CD14-positive monocyte (primary cell): ENCODE results near the gene ZBED4. TPM values are rescaled to one million over a fixed set of nuclear protein-coding genes. Genes with fewer than 3 reads are reported as not detected.

Source experiments
- DNase-seq, 3 donors: peaks; one replicate each; pipeline ENCODE4 v3.0.0-alpha.2; 2011 to 2022
- H2AFZ ChIP-seq: 2 replicates; pipeline ENCODE4 v1.6.0; 2012; ENCODE audit warnings: mild to moderate bottlenecking, low read depth, low read length, inconsistent platforms; ENCODE audit not compliant: insufficient read depth, poor library complexity, severe bottlenecking
- H3K27ac ChIP-seq, 2 donors: 1 replicate in 1 of 2; 2 replicates in 1 of 2; pipeline ENCODE4 v1.5.1; 2012 to 2013; ENCODE audit warnings: low read length in 2 of 2, control low read depth in 1 of 2, inconsistent platforms in 1 of 2, low read depth in 1 of 2, mild to moderate bottlenecking in 1 of 2
- H3K27me3 ChIP-seq, 2 donors: one replicate each; pipeline versions ENCODE4 v1.6.0 to v1.6.1; 2011 to 2013; ENCODE audit warnings: low read length in 2 of 2; ENCODE audit not compliant: control insufficient read depth in 2 of 2, insufficient read depth in 2 of 2
- H3K36me3 ChIP-seq, 2 donors: replicated peaks in 1 of 2; 1 replicate in 1 of 2; 2 replicates in 1 of 2; pipeline versions ENCODE4 v1.5.1 to v1.6.1; 2012 to 2013; ENCODE audit warnings: low read length in 2 of 2, control low read depth in 1 of 2, inconsistent platforms in 1 of 2, mild to moderate bottlenecking in 1 of 2; ENCODE audit not compliant: insufficient read depth in 2 of 2, control insufficient read depth in 1 of 2
- H3K4me1 ChIP-seq, 2 donors: 1 replicate in 1 of 2; 2 replicates in 1 of 2; pipeline versions ENCODE4 v1.5.1 to v1.6.1; 2012 to 2013; ENCODE audit warnings: low read length in 2 of 2, control low read depth in 1 of 2, inconsistent platforms in 1 of 2, mild to moderate bottlenecking in 1 of 2, moderate library complexity in 1 of 2; ENCODE audit not compliant: insufficient read depth in 2 of 2, control insufficient read depth in 1 of 2
- H3K4me2 ChIP-seq: replicated peaks from 2 replicates; pipeline ENCODE3; 2012; ENCODE audit warnings: low read length, moderate library complexity, mild to moderate bottlenecking; ENCODE audit not compliant: poor library complexity, severe bottlenecking; ENCODE audit errors: extremely low read depth
- H3K4me3 ChIP-seq, 3 experiments: fragments of 200-600 bp in 1 of 3; sonication (generic) in 1 of 3; replicated peaks in 1 of 3; 1 replicate in 2 of 3; 2 replicates in 1 of 3; pipeline ENCODE4 v1.5.1; 2011 to 2013; ENCODE audit warnings: low read length in 3 of 3, mild to moderate bottlenecking in 3 of 3, control low read depth in 2 of 3, low read depth in 2 of 3, inconsistent platforms in 1 of 3, moderate library complexity in 1 of 3
- H3K79me2 ChIP-seq: 2 replicates; pipeline ENCODE4 v1.6.0; 2012; ENCODE audit warnings: mild to moderate bottlenecking, control low read depth, inconsistent platforms, low read length, moderate library complexity; ENCODE audit not compliant: insufficient read depth
- H3K9ac ChIP-seq: 2 replicates; pipeline ENCODE4 v1.6.0; 2017; ENCODE audit warnings: low read length, mild to moderate bottlenecking; ENCODE audit not compliant: insufficient read depth, poor library complexity, severe bottlenecking
- H3K9me3 ChIP-seq, 2 donors: replicated peaks in 1 of 2; 1 replicate in 1 of 2; 2 replicates in 1 of 2; pipeline versions ENCODE4 v1.5.1 to v1.6.1; 2012 to 2013; ENCODE audit warnings: low read length in 2 of 2, control low read depth in 1 of 2; ENCODE audit not compliant: control insufficient read depth in 1 of 2, insufficient read depth in 1 of 2
- H4K20me1 ChIP-seq: 2 replicates; pipeline ENCODE4 v1.6.0; 2012; ENCODE audit warnings: mild to moderate bottlenecking, low read length, control low read depth, moderate library complexity; ENCODE audit not compliant: insufficient read depth
- H3K27ac Mint-ChIP-seq, 7 donors: one replicate each; pipeline ENCODE4 v1.8.0; 2020; ENCODE audit warnings: mild to moderate bottlenecking in 7 of 7, mixed read lengths in 7 of 7, moderate library complexity in 6 of 7, inconsistent platforms in 2 of 7
- H3K27me3 Mint-ChIP-seq, 3 donors: one replicate each; pipeline ENCODE4 v1.8.0; 2021 to 2022; ENCODE audit warnings: low read depth in 3 of 3, mild to moderate bottlenecking in 3 of 3, mixed read lengths in 3 of 3, moderate library complexity in 3 of 3, inconsistent platforms in 1 of 3
- H3K36me3 Mint-ChIP-seq, 2 donors: one replicate each; pipeline ENCODE4 v1.8.0; 2020; ENCODE audit warnings: mixed read lengths in 2 of 2, inconsistent platforms in 1 of 2, mild to moderate bottlenecking in 1 of 2
- H3K4me1 Mint-ChIP-seq: one replicate; pipeline ENCODE4 v1.8.0; 2020; ENCODE audit warnings: mild to moderate bottlenecking, mixed read lengths
- H3K4me3 Mint-ChIP-seq, 2 donors: one replicate each; pipeline ENCODE4 v1.8.0; 2020; ENCODE audit warnings: mild to moderate bottlenecking in 2 of 2, mixed read lengths in 2 of 2, moderate library complexity in 1 of 2
- H3K9me3 Mint-ChIP-seq, 7 donors: one replicate each; pipeline ENCODE4 v1.8.0; 2020 to 2022; ENCODE audit warnings: mixed read lengths in 7 of 7, mild to moderate bottlenecking in 6 of 7, moderate library complexity in 6 of 7, inconsistent platforms in 2 of 7
- CTCF ChIP-seq: fragments of 200-600 bp; IDR thresholded peaks from one replicate; pipeline ENCODE4 v1.8.0; 2022; ENCODE audit warnings: antibody characterized with exemption, mild to moderate bottlenecking
- WGBS: methylation state at CpG from one replicate; pipeline ENCODE4 v1.1.5; 2013; ENCODE audit warnings: missing lambda C conversion rate; ENCODE audit not compliant: insufficient coverage; 5-methylcytosine and 5-hydroxymethylcytosine counted together
- intact Hi-C, 2 donors: fragments of 100-400 bp; cut with micrococcal nuclease; formaldehyde crosslinking; loops; one replicate each; pipeline versions ENCODE4 v1.15.0 to v1.15.1; 2023
- polyA plus RNA-seq, 3 donors: library from polyadenylated mRNA; depleted of rRNA in 1 of 3; unstranded in 2 of 3; stranded (reverse) in 1 of 3; fragments of 300-500 nt in 2 of 3; fragments of >200 nt in 1 of 3; fragmentation: Illumina TruSeq in 2 of 3; gene quantifications; 1 replicate in 2 of 3; 2 replicates in 1 of 3; pipeline ENCODE4 v1.2.3, GENCODE V29; 2012 to 2021

Gene ZBED4
- polyA plus RNA-seq, 3 donors: 3.8 to 8.2 (median 5.7) TPM

- Mint-ChIP-seq H3K27me3 (peaks cover 1 to 10% (median 9%) of the 10 kb centered on the region in 3 donors), H3K4me3 (no peak overlapping the region), H3K4me1 (peaks cover 8% of the 10 kb centered on the region), H3K36me3 (peaks cover 0 to 10% of the 10 kb centered on the region in 2 donors), H3K9me3 (no peaks in the 10 kb centered on the region), H3K27ac (no peak overlapping the region)
- intact Hi-C loops: no loop called here
- DNase-seq: no peak
- H3K4me2 ChIP-seq: no peak overlapping the region
- H3K4me1 ChIP-seq: peaks cover 14 to 20% of the 10 kb centered on the region in 2 donors
- no peaks in the 10 kb centered on the region for H3K27me3 ChIP-seq
- no peaks in the 10 kb centered on the region for H3K36me3 ChIP-seq
- 100% methylated on average over 6 of the region's 16 CpGs for WGBS
- H2AFZ ChIP-seq: no peak overlapping the region
- H3K9me3 ChIP-seq: no peaks in the 10 kb centered on the region
- no peak overlapping the region for H3K9ac ChIP-seq
- no peaks in the 10 kb centered on the region for H4K20me1 ChIP-seq
- H3K4me3 ChIP-seq: no peak overlapping the region
- no peak for TF ChIP-seq CTCF
- H3K79me2 ChIP-seq: no peaks in the 10 kb centered on the region
- H3K27ac ChIP-seq: no peak overlapping the region
Observed at GRCh38 chr22:49845241-49845640, 8.4 kb upstream of the ZBED4 start.

GRCh38 chr22:49845666-49846459, 7.8 kb upstream of the ZBED4 start:
- H3K36me3 Mint-ChIP-seq: peaks cover 1 to 10% of the 10 kb centered on the region in 2 donors
- peaks cover 8% of the 10 kb centered on the region for H3K4me1 Mint-ChIP-seq
- H3K79me2 ChIP-seq: no peaks in the 10 kb centered on the region
- peaks cover 14 to 22% of the 10 kb centered on the region in 2 donors for H3K4me1 ChIP-seq
- no peak for DNase-seq
- H3K9me3 ChIP-seq: no peaks in the 10 kb centered on the region
- H3K27me3 ChIP-seq: no peaks in the 10 kb centered on the region
- no peak overlapping the region for H2AFZ ChIP-seq
- no peak overlapping the region for H3K27ac ChIP-seq
- H3K9ac ChIP-seq: no peak overlapping the region
- H3K4me2 ChIP-seq: no peak overlapping the region
- intact Hi-C loops: no loop called here
- H3K27me3 Mint-ChIP-seq: peaks cover 6 to 9% (median 7%) of the 10 kb centered on the region in 3 donors
- no peaks in the 10 kb centered on the region for H3K9me3 Mint-ChIP-seq
- H4K20me1 ChIP-seq: no peaks in the 10 kb centered on the region
- H3K36me3 ChIP-seq: no peaks in the 10 kb centered on the region
- no peak overlapping the region for H3K4me3 ChIP-seq
- WGBS: 93% methylated on average over 19 of the region's 19 CpGs
- no peak for TF ChIP-seq CTCF
- no peak overlapping the region for H3K4me3 Mint-ChIP-seq
- H3K27ac Mint-ChIP-seq: no peak overlapping the region
